Stimulated activated CD4-positive, alpha-beta T cell treated with anti-CD3 and anti-CD28 coated beads, Interleukin-15, amount 100 ng/mL, for 1 hour (primary cell): ENCODE data around the gene IRAK3.
"Not testable (repeated sequence)": the region's sequence is repeated elsewhere in the genome, so short reads cannot be mapped to it uniquely, and the experiment has no call there.

Experiments
- DNase-seq, 2 donors: peaks; one replicate each; pipeline ENCODE4 v3.0.0-alpha.2; 2020; ENCODE audit warnings: low read depth in 1 of 2, low spot score in 1 of 2

IRAK3 gene

GRCh38 chr12:66170606-66171005 is 18.4 kb upstream of the IRAK3 start:
- DNase-seq: no peak

DNA sequence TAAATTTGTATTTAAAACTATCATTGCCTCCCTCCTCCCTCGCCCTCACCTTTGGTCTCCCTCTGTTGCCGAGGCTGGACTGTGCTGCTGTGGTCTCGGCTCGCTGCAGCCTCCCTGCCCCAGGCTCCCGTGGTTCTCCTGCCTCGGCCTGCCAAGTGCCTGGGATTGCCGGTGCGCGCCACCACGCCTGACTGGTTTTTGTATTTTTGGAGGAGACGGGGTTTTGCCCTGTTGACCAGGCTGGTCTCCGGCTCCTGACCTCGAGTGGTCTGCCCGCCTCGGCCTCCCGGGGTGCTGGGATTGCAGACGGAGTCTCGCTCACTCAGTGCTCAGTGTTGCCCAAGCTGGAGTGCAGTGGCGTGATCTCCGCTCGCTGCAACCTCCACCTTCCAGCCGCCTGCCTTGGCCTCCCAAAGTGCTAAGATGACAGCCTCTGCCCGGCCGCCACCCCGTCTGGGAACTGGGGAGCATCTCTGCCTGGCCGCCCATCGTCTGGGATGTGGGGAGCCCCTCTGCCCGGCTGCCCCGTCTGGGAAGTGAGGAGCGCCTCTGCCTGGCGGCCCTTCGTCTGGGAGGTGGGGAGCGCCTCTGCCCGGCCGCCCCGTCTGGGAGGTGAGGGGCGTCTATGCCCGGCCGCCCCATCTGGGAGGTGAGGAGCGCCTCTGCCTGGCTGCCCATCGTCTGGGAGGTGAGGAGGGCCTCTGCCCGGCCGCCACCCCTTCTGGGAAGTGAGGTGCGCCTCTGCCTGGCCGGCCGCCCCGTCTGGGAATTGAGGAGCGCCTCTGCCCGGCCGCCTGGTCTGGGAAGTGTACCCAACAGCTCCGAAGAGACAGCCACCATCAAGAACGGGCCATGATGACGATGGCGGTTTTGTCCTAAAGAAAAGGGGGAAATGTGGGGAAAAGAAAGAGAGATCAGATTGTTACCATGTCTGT is 14.4 kb upstream of the IRAK3 start:
- DNase-seq: not testable (repeated sequence)

GRCh38 chr12:66176105-66176900 is 12.7 kb upstream of the IRAK3 start:
- no peak for DNase-seq

DNA sequence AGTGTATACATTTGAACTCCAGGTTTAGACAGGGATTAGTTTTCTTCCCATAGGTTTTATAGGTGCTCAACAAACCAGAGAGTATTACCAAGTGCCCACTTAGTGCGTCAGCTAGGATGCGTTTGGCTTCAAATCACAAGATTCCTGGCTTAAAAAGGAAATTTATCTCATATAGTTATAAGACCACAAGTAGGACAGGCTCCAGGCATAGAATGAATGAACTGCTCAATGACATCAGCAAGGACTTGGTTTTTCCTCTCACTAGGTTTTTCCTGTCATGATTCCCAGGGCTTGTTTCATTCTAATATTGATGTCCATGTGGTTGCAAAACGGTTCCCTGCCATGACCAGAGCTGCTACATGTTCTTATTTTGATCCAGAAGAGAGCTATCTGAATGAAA is 6.1 kb upstream of the IRAK3 start:
- DNase-seq: no peak

- DNase-seq: not testable (repeated sequence)
Measured at GRCh38 chr12:66184822-66185221, 4.2 kb upstream of the IRAK3 start.

GRCh38 chr12:66187036-66187435 is 2.0 kb upstream of the IRAK3 start:
- DNase-seq: no peak

DNA sequence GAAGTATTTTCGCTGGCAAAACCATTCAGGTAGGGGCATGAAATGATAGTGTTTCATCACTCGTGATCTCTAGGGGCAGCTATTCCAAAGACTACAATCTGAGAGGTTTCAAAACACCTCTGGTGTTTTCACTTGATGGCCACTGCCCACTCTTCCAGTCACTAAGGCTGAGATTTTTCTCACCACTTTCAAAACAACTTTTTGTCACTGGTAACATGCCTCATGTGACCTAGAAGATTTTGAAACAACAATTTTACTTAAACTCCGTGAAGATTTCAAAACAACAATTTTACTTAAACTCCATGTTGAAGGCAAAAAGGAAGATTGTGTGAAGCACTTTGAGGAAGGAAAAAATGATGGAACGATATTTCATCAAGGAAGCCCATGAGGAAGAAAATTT is 1.2 kb upstream of the IRAK3 start:
- DNase-seq: no peak

DNA sequence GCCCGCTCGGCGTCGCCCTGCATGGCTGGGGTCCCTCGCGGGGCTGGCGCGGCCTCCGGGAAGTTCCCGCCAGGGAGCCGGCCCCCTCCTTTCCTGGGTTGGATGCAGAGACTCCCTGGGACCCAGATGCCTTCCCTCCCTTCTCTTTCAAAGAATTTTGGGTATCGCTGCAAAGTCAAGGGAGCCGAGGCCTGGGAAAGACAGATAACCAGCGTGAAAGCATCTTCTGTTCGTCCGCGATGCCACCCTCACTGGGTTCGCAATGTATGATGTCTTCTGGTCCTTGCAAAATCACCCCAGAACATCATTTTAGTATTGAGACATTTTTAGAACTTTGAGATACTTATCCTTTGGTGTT is 451 bp downstream of the IRAK3 start:
- DNase-seq: no peak

- DNase-seq: no peak
Measured at GRCh38 chr12:66189889-66190288, 875 bp downstream of the IRAK3 start.

- DNase-seq: no peak
Measured at GRCh38 chr12:66190519-66191370, 1.7 kb downstream of the IRAK3 start.

GRCh38 chr12:66191547-66192126 is 2.6 kb downstream of the IRAK3 start:
- DNase-seq: no peak

DNA sequence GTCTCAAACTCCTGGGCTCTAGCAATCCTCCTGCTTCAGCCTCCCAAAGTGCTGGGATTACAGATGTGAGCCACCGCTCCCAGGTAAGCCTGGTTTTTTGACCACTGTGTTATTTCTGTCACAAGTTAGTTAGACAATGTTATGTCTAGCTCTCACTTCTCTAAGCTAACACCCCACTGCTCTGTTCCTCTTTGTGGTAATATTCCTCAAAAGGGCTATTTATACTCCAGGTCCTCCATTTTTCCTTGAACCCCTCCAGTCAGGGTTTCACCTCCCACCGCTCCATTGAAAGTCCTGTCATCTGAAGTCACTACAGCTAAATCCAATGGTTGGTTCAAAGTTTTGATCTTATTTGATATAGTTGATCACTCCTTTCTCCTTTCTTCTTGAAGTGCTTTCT is 5.1 kb downstream of the IRAK3 start:
- no peak for DNase-seq

- DNase-seq: no peak
Measured at GRCh38 chr12:66195242-66195641, 6.2 kb downstream of the IRAK3 start.

- DNase-seq: no peak
Measured at GRCh38 chr12:66196806-66197205, 7.8 kb downstream of the IRAK3 start.

- no peak for DNase-seq
Measured at GRCh38 chr12:66197495-66197921, 8.5 kb downstream of the IRAK3 start.

DNA sequence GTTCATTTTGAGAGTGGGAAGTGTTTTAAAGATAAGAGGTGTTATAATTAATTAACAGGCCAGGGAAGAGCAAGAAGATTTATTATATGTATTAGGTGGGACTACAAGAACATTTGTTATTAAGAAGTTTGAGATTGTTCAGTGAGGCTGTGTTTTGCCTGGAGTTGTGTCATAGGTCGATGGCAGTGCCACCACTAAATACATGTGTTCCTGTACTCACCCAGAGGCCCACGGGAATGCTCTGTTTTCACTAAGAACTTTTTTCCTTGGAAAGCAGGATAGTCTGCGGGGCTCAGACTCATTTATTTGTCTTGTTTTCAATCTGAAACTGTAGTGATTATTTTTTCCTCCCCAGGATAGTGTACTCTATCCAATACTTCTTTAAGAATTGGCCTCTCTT is 10.1 kb downstream of the IRAK3 start:
- no peak for DNase-seq

GRCh38 chr12:66199831-66200509 is 11.0 kb downstream of the IRAK3 start:
- no peak for DNase-seq

- no peak for DNase-seq
Measured at GRCh38 chr12:66203820-66204219, 14.8 kb downstream of the IRAK3 start.

DNA sequence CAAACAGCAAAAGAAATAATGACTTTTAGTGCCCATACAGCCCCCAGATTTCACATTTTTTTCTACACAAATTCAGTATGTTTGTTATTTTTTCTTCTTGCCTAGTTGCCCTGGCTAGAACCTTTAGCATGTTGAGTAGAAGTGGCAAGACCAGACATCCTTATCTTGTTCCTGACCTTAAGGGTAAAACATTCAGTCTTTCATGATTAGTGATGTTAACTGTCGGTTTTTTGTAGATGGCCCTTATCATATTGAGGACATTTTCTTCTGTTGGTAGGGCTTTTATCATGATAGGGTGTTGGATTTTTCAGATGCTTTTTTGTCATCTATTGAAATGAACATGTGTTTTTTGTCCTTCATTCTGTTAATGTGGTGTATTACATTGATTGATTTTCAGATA is 17.1 kb downstream of the IRAK3 start:
- no peak for DNase-seq

GRCh38 chr12:66210840-66211239 is 21.8 kb downstream of the IRAK3 start:
- no peak for DNase-seq
